PFSK-1 (cell line): ENCODE measurements around the gene RCSD1.

Source experiments
- FOXP2 ChIP-seq: optimal IDR thresholded peaks from 2 replicates; pipeline ENCODE3; 2011; ENCODE audit warnings: borderline replicate concordance, control low read depth, inconsistent platforms; ENCODE audit not compliant: insufficient read depth; ENCODE audit errors: extremely low read length, extremely low read depth
- POLR2AphosphoS5 ChIP-seq: IDR thresholded peaks from 2 replicates; pipeline ENCODE4 v1.6.1; 2012; ENCODE audit warnings: low read depth, mild to moderate bottlenecking, control low read depth, low read length, moderate library complexity
- REST ChIP-seq, 2 experiments: IDR thresholded peaks; 2 replicates each; pipeline versions ENCODE4 v1.6.1 to v1.8.0; 2011 to 2012; ENCODE audit warnings: low read depth in 2 of 2, low read length in 2 of 2, control low read depth in 1 of 2, inconsistent platforms in 1 of 2, mild to moderate bottlenecking in 1 of 2, moderate library complexity in 1 of 2; ENCODE audit not compliant: insufficient read depth in 1 of 2
- SIN3A ChIP-seq: IDR thresholded peaks from 2 replicates; pipeline ENCODE4 v1.6.1; 2012; ENCODE audit warnings: mild to moderate bottlenecking, low read length, moderate library complexity, borderline replicate concordance; ENCODE audit not compliant: insufficient read depth
- TAF1 ChIP-seq: IDR thresholded peaks from 2 replicates; pipeline ENCODE4 v1.6.1; 2012; ENCODE audit warnings: low read length, control low read depth, borderline replicate concordance; ENCODE audit not compliant: insufficient read depth

The RCSD1 gene

GRCh38 chr1:167746988-167747655 lies 117.1 kb downstream of the RCSD1 start:
- TF ChIP-seq TAF1 (no peak), REST (IDR thresholded peaks at IDR 0.05; ENCODE audit: insufficient read depth in 1 of 2, low read depth in 2 of 2, low read length in 2 of 2) (no peak), SIN3A (no peak), FOXP2 (no peak), POLR2AphosphoS5 (no peak)

GRCh38 chr1:167747988-167748387 lies 118.0 kb downstream of the RCSD1 start:
- TF ChIP-seq FOXP2 (no peak), POLR2AphosphoS5 (no peak), REST (IDR thresholded peaks at IDR 0.05; ENCODE audit: insufficient read depth in 1 of 2, low read depth in 2 of 2, low read length in 2 of 2) (no peak), SIN3A (no peak), TAF1 (no peak)

GRCh38 chr1:167748906-167749305 lies 118.9 kb downstream of the RCSD1 start:
- no peak for TF ChIP-seq REST (IDR thresholded peaks at IDR 0.05; ENCODE audit: insufficient read depth in 1 of 2, low read depth in 2 of 2, low read length in 2 of 2)

DNA sequence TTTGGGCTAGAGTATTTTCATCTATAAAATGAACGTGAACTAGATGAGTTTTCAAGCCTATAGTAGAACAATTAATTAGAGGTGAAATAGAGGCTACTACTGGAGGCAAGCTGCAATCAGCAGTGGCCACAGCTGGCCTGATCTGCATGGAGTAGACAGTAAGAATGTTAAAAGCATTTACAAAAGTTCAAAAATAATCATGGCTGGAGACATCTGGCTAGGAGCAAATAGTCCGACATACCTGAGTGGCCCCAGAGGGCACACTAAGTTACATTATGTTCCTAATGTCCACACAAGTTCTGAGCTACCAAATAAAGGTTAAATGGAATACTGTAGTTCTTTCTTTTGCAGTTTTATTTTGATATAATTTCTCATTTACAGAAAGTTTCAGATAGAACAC lies 119.7 kb downstream of the RCSD1 start:
- TF ChIP-seq SIN3A: no peak
- TF ChIP-seq POLR2AphosphoS5: no peak
- no peak for TF ChIP-seq REST (IDR thresholded peaks at IDR 0.05; ENCODE audit: insufficient read depth in 1 of 2, low read depth in 2 of 2, low read length in 2 of 2)
- TF ChIP-seq FOXP2: no peak
- no peak for TF ChIP-seq TAF1

DNA sequence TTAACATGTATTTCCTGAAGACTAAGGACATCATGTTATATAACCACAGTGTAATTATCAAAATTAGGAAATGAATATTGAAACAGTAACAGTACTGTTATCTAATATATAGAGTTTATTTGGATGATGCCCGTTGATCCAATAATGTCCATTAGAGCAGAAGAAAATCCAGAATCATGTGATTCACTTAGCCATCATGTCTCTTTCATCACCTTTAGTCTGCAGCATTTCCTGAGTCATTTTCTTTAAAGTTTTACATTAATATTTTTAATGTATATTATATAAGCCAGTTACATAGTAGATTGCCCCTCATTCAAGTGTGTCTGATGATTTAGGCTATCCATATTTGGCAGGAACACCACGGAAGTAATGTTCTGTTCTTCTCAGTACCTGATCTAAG lies 120.6 kb downstream of the RCSD1 start:
- TF ChIP-seq TAF1 (no peak), SIN3A (no peak)
